GM12892 (cell line): ENCODE results near the gene OGT.

Experiments used
- POLR2A ChIP-seq: IDR thresholded peaks from 2 replicates; pipeline ENCODE4 v1.6.1; 2011; ENCODE audit warnings: low read depth, low read length, control low read depth
- POLR2AphosphoS5 ChIP-seq: IDR thresholded peaks from 2 replicates; pipeline ENCODE4 v1.6.1; 2011; ENCODE audit warnings: low read depth, low read length, control low read depth
- TAF1 ChIP-seq: IDR thresholded peaks from 2 replicates; pipeline ENCODE4 v1.6.1; 2011; ENCODE audit warnings: low read depth, mild to moderate bottlenecking, control low read depth, low read length, borderline replicate concordance

DNA sequence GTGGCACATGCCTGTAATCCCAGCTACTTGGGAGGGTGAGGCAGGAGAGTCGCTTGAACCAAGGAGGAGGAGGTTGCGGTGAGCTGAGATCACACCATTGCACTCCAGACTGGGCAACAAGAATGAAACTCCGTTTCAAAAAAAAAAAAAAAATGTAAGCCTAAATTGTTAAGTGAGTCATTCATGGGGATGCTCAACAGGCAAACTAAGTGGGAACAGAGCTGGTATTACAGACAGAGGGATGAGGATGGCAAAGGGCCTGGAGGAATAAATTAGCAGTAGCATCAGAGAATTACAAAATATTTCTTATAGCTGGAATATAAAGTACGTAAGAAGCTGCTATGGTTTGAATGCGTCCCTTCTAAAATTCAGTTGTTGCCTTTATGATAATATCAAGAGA, 43.4 kb upstream of the OGT start:
- TF ChIP-seq POLR2A (no peak), POLR2AphosphoS5 (no peak), TAF1 (no peak)
